H1 (cell line): Measurements from ENCODE around the gene ADAMTS20. TPM values are rescaled to one million over a fixed set of nuclear protein-coding genes. Genes with fewer than 3 reads are reported as not detected.

Experiments
- GABPA ChIP-seq: IDR thresholded peaks from 2 replicates; pipeline ENCODE4 v1.6.1; 2011; ENCODE audit warnings: mild to moderate bottlenecking, low read length, moderate library complexity, borderline replicate concordance; ENCODE audit not compliant: insufficient read depth
- polyA plus RNA-seq, 7 experiments: library from polyadenylated mRNA; depleted of rRNA in 3 of 7; stranded (reverse) in 5 of 7; unstranded in 2 of 7; fragments of >200 nt in 5 of 7; fragments of 200-250 nt in 2 of 7; gene quantifications; 1 replicate in 5 of 7; 2 replicates in 1 of 7; 4 replicates in 1 of 7; pipeline versions ENCODE4 v1.2.1 to v1.2.3, GENCODE V29; 2011 to 2013; ENCODE audit warnings: missing spikeins in 2 of 7, mixed read lengths in 2 of 7
- total RNA-seq: library from RNA; stranded (reverse); fragmentation: NEBNext Ultra II Directional; extraction: Animal tissue kit (Norgen Biotek cat#: 25700); gene quantifications from 2 replicates; pipeline ENCODE4 v1.2.1, GENCODE V29; 2021

ADAMTS20 gene
- total and polyA plus RNA-seq, 2 of the 8 experiments (the other 6 are each of a cell fraction or from before 2014, with no cell fraction given), result 2.9 to 5.1 TPM

DNA sequence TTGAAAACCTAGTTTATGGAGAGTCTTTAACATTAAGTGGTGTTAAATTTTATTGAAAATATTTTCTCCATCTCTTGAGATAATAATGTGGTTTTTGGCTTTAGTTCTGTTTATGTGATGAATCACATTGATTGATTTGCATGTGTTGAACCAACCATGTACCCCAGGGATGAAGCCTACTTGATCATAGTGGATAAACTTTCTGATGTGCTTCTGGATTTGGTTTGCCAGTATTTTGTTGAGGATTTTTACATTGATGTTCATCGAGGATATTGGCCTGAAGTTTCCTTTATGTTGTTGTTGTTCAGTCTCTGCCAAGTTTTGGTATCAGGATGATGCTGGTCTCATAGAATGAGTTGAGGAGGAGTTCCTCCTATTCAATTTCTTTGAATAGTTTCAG, 222.6 kb downstream of the ADAMTS20 start (continued):
- TF ChIP-seq GABPA, result no peak
- TF ChIP-seq, all 59 proteins: peak for 0
